Right lobe of liver (tissue), 6 donors: ENCODE results near the gene IL18BP. TPM values are rescaled to one million over a fixed set of nuclear protein-coding genes. Genes with fewer than 3 reads are reported as not detected.

Experiments used
- ATAC-seq, 4 donors: fragments of 200-7000 bp; cut with Tn5 transposase; one replicate each; pipeline ENCODE4 v1.9.1; 2020; ENCODE audit warnings: mild to moderate bottlenecking in 4 of 4, moderate library complexity in 4 of 4
- DNase-seq, 3 donors: peaks; one replicate each; pipeline ENCODE4 v3.0.0-alpha.2; 2020
- H3K27ac ChIP-seq, 3 donors: fragments of 200-600 bp; one replicate each; pipeline ENCODE4 v1.8.0; 2022
- H3K27me3 ChIP-seq, 2 donors: fragments of 200-600 bp; one replicate each; pipeline ENCODE4 v1.8.0; 2022
- H3K36me3 ChIP-seq, 4 donors: fragments of 200-600 bp; sonication (generic) in 1 of 4; one replicate each; pipeline versions ENCODE4 v1.5.1 to v1.8.0; 2017 to 2022; ENCODE audit warnings: control low read depth in 1 of 4
- H3K4me1 ChIP-seq, 4 donors: fragments of 200-600 bp; sonication (generic) in 1 of 4; one replicate each; pipeline versions ENCODE4 v1.5.1 to v1.8.0; 2017 to 2022; ENCODE audit warnings: control low read depth in 1 of 4
- H3K4me3 ChIP-seq, 3 donors: fragments of 200-600 bp; one replicate each; pipeline ENCODE4 v1.8.0; 2022
- H3K9me3 ChIP-seq, 4 donors: fragments of 200-600 bp; sonication (generic) in 1 of 4; one replicate each; pipeline versions ENCODE4 v1.5.1 to v1.8.0; 2017 to 2022; ENCODE audit warnings: control low read depth in 1 of 4
- POLR2A ChIP-seq: fragments of 450-650 bp; IDR thresholded peaks from one replicate; pipeline ENCODE4 v1.6.1; 2017; ENCODE audit warnings: antibody characterized with exemption, mild to moderate bottlenecking
- WGBS: methylation state at CpG from one replicate; pipeline ENCODE4 v1.1.6; 2018; ENCODE audit warnings: low coverage, low lambda C conversion rate; ENCODE audit not compliant: insufficient coverage; ENCODE audit errors: missing lambda C conversion rate; 5-methylcytosine and 5-hydroxymethylcytosine counted together
- intact Hi-C, 2 donors: fragments of 100-400 bp; cut with DNase I; formaldehyde crosslinking; loops; one replicate each; pipeline versions ENCODE4 v1.11.2 to v1.14.1; 2022
- total RNA-seq, 6 experiments: library from RNA; depleted of rRNA in 2 of 6; stranded (reverse); fragments of >200 nt in 2 of 6; fragmentation: NEBNext Ultra II Directional in 3 of 6; extraction: Animal tissue kit (Norgen Biotek cat#: 25700) in 3 of 6; gene quantifications; one replicate each; pipeline versions ENCODE4 v1.1.0 to v1.2.4, GENCODE V29; 2016 to 2023
- TF ChIP-seq, protein P1 (sequence below), 4 donors: fragments of 200-600 bp in 3 of 4; fragments of 450-650 bp in 1 of 4; IDR thresholded peaks; one replicate each; pipeline versions ENCODE4 v1.5.1 to v1.8.0; 2016 to 2022; ENCODE audit warnings: antibody characterized with exemption in 4 of 4, mild to moderate bottlenecking in 2 of 4
- donor health status: DM: no; HTN: yes; CAD: no.
- donor health status: DM: no; HTN: no; CAD: no.
- donor health status: DM: no; HTN: no; CAD: no.
- donor health status: DM: no; HTN: yes; CAD: no.
- donor health status: DM: no; HTN: yes; CAD: no.

IL18BP gene
- total RNA-seq, 6 experiments from 2014 or later, result 2.2 to 13.0 (median 3.7) TPM

DNA sequence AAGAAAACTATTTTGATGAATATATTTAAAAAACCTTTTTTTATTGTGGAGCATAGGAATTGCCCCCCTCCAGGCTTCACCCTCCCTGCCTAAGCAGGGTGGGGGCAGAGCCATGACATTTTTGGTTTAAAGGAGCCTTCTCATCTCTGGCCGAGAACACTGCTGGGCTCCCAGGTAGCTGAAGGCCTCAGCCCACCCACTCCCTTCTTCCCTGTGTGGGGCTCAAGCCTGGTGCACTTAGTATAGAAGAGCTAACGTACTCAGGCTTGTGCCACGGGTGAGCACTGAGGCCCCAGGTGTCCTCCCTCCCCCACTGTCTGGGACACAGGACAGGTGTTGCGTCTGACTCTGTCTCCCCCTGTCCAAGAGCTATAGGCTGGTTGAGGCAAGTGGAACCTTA lies 2.2 kb upstream of the IL18BP start:
- DNase-seq, result no peak
- Histone ChIP-seq H3K36me3 (peaks cover 0 to 1% (median 0%) of the 10 kb centered on the region in 4 donors), H3K27me3 (no peaks in the 10 kb centered on the region), H3K4me1 (peaks cover 0 to 16% (median 0%) of the 10 kb centered on the region in 4 donors), H3K4me3 (no peak overlapping the region), H3K27ac (no peak overlapping the region), H3K9me3 (no peaks in the 10 kb centered on the region)
- ATAC-seq, result no peak
- WGBS, result 100% methylated on average over 1 of the region's 4 CpGs
- TF ChIP-seq, protein P1, sequence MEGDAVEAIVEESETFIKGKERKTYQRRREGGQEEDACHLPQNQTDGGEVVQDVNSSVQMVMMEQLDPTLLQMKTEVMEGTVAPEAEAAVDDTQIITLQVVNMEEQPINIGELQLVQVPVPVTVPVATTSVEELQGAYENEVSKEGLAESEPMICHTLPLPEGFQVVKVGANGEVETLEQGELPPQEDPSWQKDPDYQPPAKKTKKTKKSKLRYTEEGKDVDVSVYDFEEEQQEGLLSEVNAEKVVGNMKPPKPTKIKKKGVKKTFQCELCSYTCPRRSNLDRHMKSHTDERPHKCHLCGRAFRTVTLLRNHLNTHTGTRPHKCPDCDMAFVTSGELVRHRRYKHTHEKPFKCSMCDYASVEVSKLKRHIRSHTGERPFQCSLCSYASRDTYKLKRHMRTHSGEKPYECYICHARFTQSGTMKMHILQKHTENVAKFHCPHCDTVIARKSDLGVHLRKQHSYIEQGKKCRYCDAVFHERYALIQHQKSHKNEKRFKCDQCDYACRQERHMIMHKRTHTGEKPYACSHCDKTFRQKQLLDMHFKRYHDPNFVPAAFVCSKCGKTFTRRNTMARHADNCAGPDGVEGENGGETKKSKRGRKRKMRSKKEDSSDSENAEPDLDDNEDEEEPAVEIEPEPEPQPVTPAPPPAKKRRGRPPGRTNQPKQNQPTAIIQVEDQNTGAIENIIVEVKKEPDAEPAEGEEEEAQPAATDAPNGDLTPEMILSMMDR (IDR thresholded peaks at IDR 0.05), result no peak
- TF ChIP-seq POLR2A, result no peak
- intact Hi-C loops, result no loop called here

DNA sequence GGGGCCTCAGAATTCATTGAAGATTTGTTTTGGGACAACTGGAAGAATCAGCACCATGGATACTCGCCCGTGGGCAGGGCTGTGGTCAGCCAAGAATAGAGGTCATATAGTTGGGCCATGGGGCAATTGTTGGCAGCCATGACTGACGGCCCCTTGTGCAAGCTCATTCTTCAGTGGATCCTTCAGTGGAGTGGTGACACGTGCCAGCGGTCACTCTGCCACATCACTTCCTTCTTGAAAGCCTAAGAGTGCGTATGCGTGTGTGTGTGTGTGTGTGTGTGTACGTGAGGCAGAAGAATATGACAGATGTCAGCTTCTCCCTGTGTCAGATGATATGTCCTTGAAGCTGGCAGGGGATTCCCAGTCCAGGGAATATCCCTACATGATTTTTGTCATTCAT lies 1.8 kb upstream of the IL18BP start:
- Histone ChIP-seq H3K36me3 (peaks cover 0 to 5% (median 0%) of the 10 kb centered on the region in 4 donors), H3K4me3 (no peak overlapping the region), H3K9me3 (no peaks in the 10 kb centered on the region), H3K27ac (no peak overlapping the region), H3K27me3 (no peaks in the 10 kb centered on the region), H3K4me1 (peaks cover 0 to 16% (median 0%) of the 10 kb centered on the region in 4 donors)
- ATAC-seq, result peak in 2 of 4 donors; percentile 5 to 18
- intact Hi-C loops, result no loop called here
- TF ChIP-seq, protein P1 (IDR thresholded peaks at IDR 0.05), result no peak
- no peak for TF ChIP-seq POLR2A
- DNase-seq, result peak in 1 of 3 donors; percentile 62
- 71% methylated on average over 4 of the region's 8 CpGs for WGBS

DNA sequence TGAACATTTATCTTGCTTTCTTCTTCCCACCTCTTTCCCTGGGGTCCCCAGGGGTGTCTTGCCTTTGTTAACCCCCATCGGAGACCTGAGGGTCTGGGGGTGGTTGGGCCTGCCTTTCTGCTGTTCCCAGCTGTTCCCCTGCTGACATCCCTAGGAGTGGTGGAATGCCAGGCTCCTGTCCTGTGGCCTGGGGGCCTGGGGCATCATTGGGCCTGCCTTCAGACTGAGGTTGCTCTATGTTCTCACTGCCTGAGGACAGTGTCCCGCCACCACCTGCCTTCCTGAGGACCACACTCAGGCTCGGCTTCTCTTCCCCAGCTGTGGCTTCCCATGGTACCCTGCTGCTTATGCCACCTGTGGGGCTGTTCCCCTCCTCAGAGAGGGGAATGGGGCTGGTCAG lies 1.1 kb upstream of the IL18BP start:
- no peak overlapping the region for H3K27ac ChIP-seq
- peaks cover 0 to 8% (median 0%) of the 10 kb centered on the region in 4 donors for H3K36me3 ChIP-seq
- 80% methylated on average over 1 of the region's 3 CpGs for WGBS

DNA sequence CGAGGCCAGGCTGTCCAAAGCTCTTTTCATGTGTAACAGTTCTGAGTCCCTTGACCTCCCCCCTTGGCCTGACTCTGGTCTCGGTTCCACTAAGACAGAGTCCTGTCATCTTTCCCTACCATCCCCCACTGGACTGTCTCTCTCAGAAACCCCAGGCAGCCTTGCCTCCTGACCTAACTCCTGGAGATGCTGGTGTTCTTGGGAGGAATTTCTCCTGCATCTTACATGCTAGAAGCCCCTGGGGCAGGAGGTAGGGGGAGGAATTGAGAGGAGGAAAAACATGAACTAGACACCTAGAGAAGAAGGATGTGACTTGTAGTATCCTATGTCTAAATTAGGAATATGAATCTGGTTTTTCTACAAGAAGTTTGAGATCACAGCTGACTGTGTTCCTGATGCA lies 648 bp upstream of the IL18BP start:
- Histone ChIP-seq H3K36me3 (peaks cover 0 to 13% (median under 1%) of the 10 kb centered on the region in 4 donors), H3K27me3 (no peaks in the 10 kb centered on the region), H3K9me3 (no peaks in the 10 kb centered on the region), H3K4me1 (peaks cover 0 to 16% (median 0%) of the 10 kb centered on the region in 4 donors), H3K27ac (no peak overlapping the region), H3K4me3 (no peak overlapping the region)
- ATAC-seq (no peak), DNase-seq (no peak)
- intact Hi-C loops, result no loop called here
- WGBS, result 94% methylated on average over 2 of the region's 2 CpGs
- TF ChIP-seq POLR2A, result no peak
- TF ChIP-seq, protein P1 (IDR thresholded peaks at IDR 0.05), result no peak

More for the DNA sequence above, 1.1 kb upstream of the IL18BP start:
- Histone ChIP-seq H3K4me1 (peaks cover 0 to 16% (median 0%) of the 10 kb centered on the region in 4 donors), H3K4me3 (no peak overlapping the region), H3K9me3 (no peaks in the 10 kb centered on the region), H3K27me3 (no peaks in the 10 kb centered on the region)
- TF ChIP-seq POLR2A, result no peak
- TF ChIP-seq, protein P1 (IDR thresholded peaks at IDR 0.05), result no peak
- intact Hi-C loops, result no loop called here
- DNase-seq (no peak), ATAC-seq (no peak)
